Fibroblast of lung (primary cell): ENCODE measurements around the gene ZNF92.

Experiments
- CTCF ChIP-seq, 2 donors: IDR thresholded peaks in 1 of 2; conservative IDR thresholded peaks in 1 of 2; 1 replicate in 1 of 2; 2 replicates in 1 of 2; pipeline ENCODE4 v1.5.1; 2011 to 2012; ENCODE audit warnings: low read length in 2 of 2, control low read depth in 1 of 2, inconsistent platforms in 1 of 2, low read depth in 1 of 2, mild to moderate bottlenecking in 1 of 2
- EZH2 ChIP-seq: IDR thresholded peaks from 2 replicates; pipeline ENCODE4 v1.5.1; 2012; ENCODE audit warnings: low read length, control low read depth, mild to moderate bottlenecking; ENCODE audit errors: missing control alignments

- TF ChIP-seq EZH2 (no peak), CTCF (conservative IDR thresholded peaks at IDR 0.05 in 1 of 2, IDR thresholded peaks at IDR 0.05 in 1 of 2; ENCODE audit: low read depth in 1 of 2, low read length in 2 of 2) (no peak)
Measured at GRCh38 chr7:65373608-65374351, at the start of gene ZNF92.
